ENCODE data around the gene SEC31A. TPM values are rescaled to one million over a fixed set of nuclear protein-coding genes. Genes with fewer than 3 reads are reported as not detected.

Gene SEC31A
- polyA plus RNA-seq, 1 of the 3 experiments (the other 2 are of a cell fraction) = 147 TPM

DNA sequence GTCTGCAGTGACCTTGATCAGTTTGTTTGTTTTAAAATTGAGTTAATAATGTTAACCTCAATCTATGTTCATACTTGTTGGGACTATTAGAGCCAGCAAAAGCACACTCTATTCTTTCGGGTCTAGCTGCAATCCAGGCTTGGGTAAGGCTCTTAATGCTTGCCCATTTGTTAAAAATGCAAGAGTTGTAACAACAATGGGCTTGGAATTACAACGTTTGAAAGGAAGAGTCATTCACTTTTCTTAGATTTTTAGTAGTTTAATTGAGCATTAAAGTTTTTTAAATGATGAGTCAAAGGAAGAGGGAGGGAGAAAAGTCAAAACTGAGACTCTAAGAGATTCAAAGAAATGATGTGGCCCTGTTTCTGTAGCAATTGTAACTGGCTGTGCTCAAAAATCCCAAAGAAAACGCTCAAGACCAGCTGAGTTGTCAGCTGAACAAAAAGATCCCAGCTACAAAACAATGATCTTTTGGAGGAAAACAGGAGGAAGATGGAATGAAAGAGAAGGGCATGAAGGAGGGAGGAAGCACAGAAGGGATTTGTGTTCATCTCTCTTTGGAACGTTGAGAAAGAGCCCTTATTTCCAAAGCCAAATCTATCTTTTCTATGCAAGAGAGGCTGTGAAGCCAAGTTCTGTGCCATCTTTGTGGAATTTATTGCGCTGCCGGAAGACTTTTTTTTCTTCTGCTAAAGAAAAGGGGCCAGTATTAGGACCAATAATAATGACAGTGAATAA is 97.9 kb downstream of the SEC31A start:
- Histone ChIP-seq H3K4me1 (ENCODE audit: control insufficient read depth in 1 of 2, insufficient read depth in 2 of 2, low read depth in 1 of 2, low read length in 1 of 2) (peaks cover 7 to 20% of the 10 kb centered on the region in 2 experiments; a peak in 2 of 4 replicates), H2AFZ (ENCODE audit: low read depth) (no peak overlapping the region), H3K27ac (ENCODE audit: low read depth in 2 of 2, low read length in 1 of 2) (peak overlapping the region in 1 of 2 experiments; percentile 81; a peak in 2 of 4 replicates), H3K4me3 (ENCODE audit: low read depth in 2 of 2, low read length in 1 of 2) (no peak overlapping the region), H3F3A (replicated peaks; ENCODE audit: insufficient read depth) (peaks cover 30% of the 10 kb centered on the region), H3K9me2 (no peaks in the 10 kb centered on the region), H3K27me3 (ENCODE audit: insufficient read depth) (no peaks in the 10 kb centered on the region), H3K36me3 (replicated peaks in 1 of 2; ENCODE audit: control insufficient read depth in 1 of 2, insufficient read depth in 2 of 2, low read length in 1 of 2) (peaks cover 0 to 4% of the 10 kb centered on the region in 2 experiments), H3K9ac (peak overlapping the region; percentile 12; the same call in 1 of the 2 replicates), H4K20me1 (ENCODE audit: insufficient read depth) (peaks cover 13% of the 10 kb centered on the region), H3K9me3 (no peaks in the 10 kb centered on the region), H3K79me2 (ENCODE audit: insufficient read depth) (peaks cover 97% of the 10 kb centered on the region), H3K4me2 (peak overlapping the region; percentile 55)
- ChIA-PET CTCF (interaction anchor here (0.9 to 2.2 kb wide), 3 partner anchors 11 to 72 kb away, joined by 3 to 9 read pairs (median 3); no protein-coding TSS in a partner anchor), POLR2A (no interaction called here)
- DNase-seq = no peak
- 68% methylated on average over 6 of the region's 6 CpGs for WGBS (ENCODE audit: low lambda C conversion rate)
- no peak for TF ChIP-seq NFIC (IDR thresholded peaks at IDR 0.05; ENCODE audit: borderline replicate concordance)
- TF ChIP-seq GABPA (IDR thresholded peaks at IDR 0.05; ENCODE audit: low read depth) = no peak
- TF ChIP-seq EP300 (IDR thresholded peaks at IDR 0.05; ENCODE audit: borderline replicate concordance in 1 of 2, low read depth in 1 of 2, low read length in 1 of 2) = no peak
- TF ChIP-seq, protein P1, sequence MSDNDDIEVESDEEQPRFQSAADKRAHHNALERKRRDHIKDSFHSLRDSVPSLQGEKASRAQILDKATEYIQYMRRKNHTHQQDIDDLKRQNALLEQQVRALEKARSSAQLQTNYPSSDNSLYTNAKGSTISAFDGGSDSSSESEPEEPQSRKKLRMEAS (IDR thresholded peaks at IDR 0.05; ENCODE audit: low read depth) = no peak
- TF ChIP-seq TEAD4 (IDR thresholded peaks at IDR 0.05; ENCODE audit: borderline replicate concordance, insufficient read depth) = no peak
- no peak for TF ChIP-seq RCOR1 (IDR thresholded peaks at IDR 0.05; ENCODE audit: low read length)
- no peak for TF ChIP-seq CHD2 (IDR thresholded peaks at IDR 0.05; ENCODE audit: low read length, partially characterized antibody)
- no peak for TF ChIP-seq EZH2phosphoT487 (IDR thresholded peaks at IDR 0.05; ENCODE audit: borderline replicate concordance, low read depth)
- TF ChIP-seq ELF1 (IDR thresholded peaks at IDR 0.05) = no peak
- no peak for TF ChIP-seq GATA2 (CRISPR knock-in tag; IDR thresholded peaks at IDR 0.05)
- no peak for TF ChIP-seq FOXM1 (IDR thresholded peaks at IDR 0.05; ENCODE audit: low read depth)
- TF ChIP-seq, protein P2, sequence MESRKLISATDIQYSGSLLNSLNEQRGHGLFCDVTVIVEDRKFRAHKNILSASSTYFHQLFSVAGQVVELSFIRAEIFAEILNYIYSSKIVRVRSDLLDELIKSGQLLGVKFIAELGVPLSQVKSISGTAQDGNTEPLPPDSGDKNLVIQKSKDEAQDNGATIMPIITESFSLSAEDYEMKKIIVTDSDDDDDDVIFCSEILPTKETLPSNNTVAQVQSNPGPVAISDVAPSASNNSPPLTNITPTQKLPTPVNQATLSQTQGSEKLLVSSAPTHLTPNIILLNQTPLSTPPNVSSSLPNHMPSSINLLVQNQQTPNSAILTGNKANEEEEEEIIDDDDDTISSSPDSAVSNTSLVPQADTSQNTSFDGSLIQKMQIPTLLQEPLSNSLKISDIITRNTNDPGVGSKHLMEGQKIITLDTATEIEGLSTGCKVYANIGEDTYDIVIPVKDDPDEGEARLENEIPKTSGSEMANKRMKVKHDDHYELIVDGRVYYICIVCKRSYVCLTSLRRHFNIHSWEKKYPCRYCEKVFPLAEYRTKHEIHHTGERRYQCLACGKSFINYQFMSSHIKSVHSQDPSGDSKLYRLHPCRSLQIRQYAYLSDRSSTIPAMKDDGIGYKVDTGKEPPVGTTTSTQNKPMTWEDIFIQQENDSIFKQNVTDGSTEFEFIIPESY (IDR thresholded peaks at IDR 0.05; ENCODE audit: borderline replicate concordance, low read depth) = no peak
- TF ChIP-seq, protein P3, sequence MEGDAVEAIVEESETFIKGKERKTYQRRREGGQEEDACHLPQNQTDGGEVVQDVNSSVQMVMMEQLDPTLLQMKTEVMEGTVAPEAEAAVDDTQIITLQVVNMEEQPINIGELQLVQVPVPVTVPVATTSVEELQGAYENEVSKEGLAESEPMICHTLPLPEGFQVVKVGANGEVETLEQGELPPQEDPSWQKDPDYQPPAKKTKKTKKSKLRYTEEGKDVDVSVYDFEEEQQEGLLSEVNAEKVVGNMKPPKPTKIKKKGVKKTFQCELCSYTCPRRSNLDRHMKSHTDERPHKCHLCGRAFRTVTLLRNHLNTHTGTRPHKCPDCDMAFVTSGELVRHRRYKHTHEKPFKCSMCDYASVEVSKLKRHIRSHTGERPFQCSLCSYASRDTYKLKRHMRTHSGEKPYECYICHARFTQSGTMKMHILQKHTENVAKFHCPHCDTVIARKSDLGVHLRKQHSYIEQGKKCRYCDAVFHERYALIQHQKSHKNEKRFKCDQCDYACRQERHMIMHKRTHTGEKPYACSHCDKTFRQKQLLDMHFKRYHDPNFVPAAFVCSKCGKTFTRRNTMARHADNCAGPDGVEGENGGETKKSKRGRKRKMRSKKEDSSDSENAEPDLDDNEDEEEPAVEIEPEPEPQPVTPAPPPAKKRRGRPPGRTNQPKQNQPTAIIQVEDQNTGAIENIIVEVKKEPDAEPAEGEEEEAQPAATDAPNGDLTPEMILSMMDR (IDR thresholded peaks at IDR 0.05) = no peak
- TF ChIP-seq, protein P4, sequence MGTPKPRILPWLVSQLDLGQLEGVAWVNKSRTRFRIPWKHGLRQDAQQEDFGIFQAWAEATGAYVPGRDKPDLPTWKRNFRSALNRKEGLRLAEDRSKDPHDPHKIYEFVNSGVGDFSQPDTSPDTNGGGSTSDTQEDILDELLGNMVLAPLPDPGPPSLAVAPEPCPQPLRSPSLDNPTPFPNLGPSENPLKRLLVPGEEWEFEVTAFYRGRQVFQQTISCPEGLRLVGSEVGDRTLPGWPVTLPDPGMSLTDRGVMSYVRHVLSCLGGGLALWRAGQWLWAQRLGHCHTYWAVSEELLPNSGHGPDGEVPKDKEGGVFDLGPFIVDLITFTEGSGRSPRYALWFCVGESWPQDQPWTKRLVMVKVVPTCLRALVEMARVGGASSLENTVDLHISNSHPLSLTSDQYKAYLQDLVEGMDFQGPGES (IDR thresholded peaks at IDR 0.05; ENCODE audit: low read depth, low read length) = no peak
- TF ChIP-seq TCF12 (IDR thresholded peaks at IDR 0.05) = no peak

Measured in SK-N-SH (cell line).